Fibroblast of peridontal ligament (primary cell): ENCODE data around the gene PGGHG.
"Not testable (repeated sequence)": the region's sequence is repeated elsewhere in the genome, so short reads cannot be mapped to it uniquely, and the experiment has no call there.

ENCODE experiments used
- DNase-seq: peaks from one replicate; pipeline ENCODE4 v3.0.0-alpha.2; 2010; ENCODE audit errors: extremely low read depth

The PGGHG gene

DNA sequence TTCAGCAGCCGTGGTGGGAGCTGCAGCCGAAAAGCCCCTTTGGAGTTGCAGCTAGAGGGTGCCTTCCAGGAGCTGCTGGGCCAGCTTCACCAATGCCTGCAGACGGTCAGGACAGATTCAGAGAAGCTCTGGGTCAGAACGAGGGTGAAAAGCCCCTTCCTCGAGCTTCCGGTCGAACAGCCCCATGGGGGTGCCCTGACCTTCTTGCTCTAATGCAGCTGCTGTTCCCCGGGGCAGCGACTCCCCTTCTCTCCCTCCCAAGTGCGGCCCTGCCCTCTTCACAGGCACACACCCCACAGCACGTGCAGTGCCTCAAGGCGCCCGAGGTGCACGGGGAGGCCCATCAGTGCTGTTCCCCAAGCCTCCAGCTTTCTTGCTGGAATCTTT is 41.4 kb downstream of the PGGHG start:
- DNase-seq, result no peak

- no peak for DNase-seq
Measured at GRCh38 chr11:330694-331357, 41.9 kb downstream of the PGGHG start.

GRCh38 chr11:331358-332060 is 42.6 kb downstream of the PGGHG start:
- no peak for DNase-seq

DNA sequence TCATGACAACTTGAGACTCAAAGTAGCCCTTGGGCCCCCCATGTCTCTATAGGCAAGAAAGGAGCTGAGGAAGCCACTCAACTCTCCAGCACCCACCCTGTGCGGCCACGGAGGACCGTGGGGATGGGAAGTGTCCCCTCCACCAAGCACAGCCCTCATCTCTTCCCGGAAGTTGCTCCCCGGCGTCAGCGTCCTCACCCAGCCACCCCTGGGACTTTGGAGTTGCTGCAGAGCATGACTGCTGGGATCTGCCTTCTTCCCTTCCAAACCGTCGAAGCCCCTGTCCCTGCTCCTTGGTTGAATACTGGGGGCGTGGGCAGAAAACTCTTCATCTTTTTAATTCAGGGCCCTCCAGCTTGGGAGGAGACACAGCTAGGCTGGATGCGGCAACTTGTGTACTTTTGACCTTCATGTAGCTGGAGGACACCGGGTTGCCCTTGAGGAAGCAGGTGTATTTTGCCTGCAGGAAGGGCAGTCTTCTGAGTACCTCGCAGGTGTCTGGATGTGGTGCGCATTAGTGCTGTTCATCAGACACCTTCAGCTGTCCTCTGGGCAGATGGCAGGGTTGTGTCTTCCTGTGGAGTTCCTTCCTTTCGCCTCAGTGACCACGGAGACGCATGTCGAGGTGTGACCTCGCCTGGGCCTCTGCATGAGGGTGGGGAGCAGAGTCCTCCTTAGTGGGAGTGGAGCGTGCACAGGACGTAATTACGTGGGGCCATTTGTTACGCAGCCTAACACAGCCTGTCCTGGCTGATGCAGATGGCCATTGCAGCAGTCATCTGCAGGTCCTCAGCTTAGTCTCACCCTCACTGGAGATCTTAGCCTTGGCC is 43.9 kb downstream of the PGGHG start:
- DNase-seq, result no peak

DNA sequence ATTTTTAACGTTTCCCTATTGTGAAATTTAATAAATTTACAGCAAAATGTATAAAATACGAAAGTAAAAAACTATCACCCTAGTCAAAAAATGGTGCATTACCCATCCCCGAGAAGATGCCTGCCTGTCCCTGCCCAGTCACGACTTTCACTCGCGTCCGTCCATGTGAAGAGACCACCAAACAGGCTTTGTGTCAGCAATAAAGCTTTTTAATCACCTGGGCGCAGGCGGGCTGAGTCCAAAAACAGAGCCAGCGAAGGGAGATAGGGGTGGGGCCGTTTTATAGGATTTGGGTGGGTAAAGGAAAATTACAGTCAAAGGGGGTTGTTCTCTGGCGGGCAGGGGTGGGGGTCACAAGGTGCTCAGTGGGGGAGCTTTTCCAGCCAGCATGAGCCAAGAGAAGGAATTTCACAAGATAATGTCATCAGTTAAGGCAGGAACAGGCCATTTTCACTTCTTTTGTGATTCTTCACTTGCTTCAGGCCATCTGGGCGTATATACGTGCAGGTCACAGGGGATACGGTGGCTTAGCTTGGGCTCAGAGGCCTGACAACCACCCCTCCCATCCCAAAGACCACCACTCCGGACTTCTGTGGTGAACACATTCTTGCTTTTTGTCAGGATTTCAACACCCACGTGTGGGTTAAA is 44.8 kb downstream of the PGGHG start:
- not testable (repeated sequence) for DNase-seq

DNA sequence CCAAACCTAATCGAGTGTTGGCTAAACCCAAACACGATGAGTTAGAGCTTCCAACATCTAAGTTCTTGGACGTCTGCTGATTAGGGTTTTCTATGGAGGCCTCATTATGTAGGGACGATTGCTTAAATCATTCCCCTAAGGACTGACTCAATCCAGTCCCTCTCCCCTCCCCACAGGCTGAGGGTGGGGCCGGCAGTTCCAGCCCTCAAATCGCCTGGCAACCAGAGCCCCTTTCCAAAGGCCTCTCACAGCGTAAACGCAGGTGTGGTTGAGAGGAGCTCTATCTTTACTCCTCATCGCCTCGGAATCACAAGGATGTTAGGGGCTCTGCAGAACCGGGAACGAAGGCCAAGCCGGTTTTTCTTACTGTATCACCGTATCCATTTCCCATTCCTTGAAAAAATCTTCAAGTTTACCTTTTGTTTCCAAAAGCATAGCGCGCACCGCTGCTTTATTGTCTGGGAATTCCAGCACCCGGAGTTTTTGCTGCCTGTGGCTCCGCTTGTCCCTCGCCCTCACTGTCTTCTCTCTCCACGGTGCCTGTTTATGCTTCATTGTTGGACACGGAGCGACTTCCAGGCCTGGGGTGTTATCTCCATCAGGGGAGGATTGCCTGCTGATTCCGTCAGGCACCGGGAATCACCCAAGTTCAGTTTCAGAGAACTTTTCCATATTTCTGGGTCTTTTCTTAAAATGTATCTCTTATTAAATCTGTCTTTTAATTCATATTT is 45.5 kb downstream of the PGGHG start:
- DNase-seq, result peak; percentile 55

DNA sequence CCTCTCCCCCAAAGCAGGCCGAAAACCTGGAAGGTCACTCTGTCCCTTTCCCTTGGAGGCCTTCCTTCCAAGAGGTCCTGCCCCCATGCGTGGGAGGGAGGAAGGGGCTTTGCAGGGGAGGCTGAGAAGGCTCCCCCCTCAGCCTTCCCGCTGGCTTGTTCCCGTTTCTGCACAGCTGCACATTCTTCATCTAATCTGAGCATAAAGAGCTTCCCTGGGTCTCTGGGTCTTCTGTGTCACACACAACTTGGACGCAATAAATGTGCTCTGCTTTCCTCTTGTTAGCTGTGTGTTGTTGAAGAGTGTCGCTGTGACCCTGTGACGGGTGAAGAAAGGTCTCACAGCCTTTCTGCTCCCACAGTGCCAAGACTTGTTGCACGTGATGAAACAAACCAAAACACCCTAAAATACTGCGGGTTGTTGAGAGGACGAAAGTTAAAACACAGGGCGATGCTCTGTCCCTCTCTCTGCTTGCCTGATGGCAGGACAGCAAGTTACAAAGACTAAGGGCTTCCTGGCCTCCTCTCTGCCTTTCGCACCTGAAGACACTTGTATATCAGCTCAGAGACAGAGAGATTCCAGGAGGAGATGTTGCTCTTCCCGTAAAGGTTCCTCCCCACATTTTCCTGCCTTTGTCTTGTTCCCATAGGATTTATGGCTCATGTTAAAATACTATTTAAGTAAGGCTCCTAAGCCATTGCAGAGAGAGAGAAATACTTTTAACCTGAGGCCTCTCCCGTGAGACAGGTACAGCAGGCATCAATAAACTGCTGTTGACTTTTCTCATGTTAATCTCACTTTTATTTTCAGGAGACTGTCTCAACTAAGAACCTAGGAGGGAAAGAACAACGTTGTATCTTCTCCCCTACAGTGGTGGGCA is 47.1 kb downstream of the PGGHG start:
- DNase-seq, result no peak

- no peak for DNase-seq
Measured at GRCh38 chr11:336659-337198, 47.8 kb downstream of the PGGHG start.

DNA sequence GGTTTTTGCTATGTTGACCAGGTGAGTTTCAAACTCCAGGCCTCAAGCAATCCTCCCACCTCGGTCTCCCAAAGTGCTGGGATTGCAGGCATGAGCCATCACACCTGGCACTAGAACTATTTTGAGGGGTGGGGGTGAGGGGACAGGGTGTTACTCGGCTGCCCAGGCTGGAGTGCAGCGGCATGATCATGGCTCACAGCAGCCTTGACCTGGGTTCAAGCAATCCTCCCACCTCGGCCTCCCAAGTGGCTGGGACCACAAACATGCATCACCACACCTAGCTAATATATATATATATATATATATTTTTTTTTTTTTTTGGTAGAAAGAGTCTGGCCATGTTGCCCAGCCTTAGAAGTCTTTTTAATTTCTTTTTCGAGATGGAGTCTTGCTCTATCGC is 48.8 kb downstream of the PGGHG start:
- no peak for DNase-seq

- no peak for DNase-seq
Measured at GRCh38 chr11:339963-340362, 51.0 kb downstream of the PGGHG start.

- no peak for DNase-seq
Measured at GRCh38 chr11:340539-341512, 51.9 kb downstream of the PGGHG start.

DNA sequence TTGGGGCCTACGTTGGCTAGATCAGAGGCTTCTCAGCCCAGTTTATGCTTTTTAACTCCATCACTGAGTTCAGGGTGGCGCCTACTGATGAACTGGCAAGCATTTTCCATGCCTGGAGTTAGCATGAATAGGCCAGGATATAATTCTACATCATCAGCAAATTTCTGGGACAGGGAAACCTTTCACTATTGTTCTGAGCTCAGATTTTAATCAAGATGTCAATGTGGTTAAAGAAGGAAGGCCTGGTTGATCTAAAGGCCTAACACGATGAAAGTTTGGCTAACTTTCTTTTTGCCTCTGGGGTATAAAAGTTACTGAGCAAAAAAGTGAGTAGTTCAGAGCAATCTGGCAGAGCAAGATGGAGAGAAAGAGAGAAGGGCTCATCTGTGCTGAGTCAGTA is 53.4 kb downstream of the PGGHG start:
- peak; percentile 41 for DNase-seq

DNA sequence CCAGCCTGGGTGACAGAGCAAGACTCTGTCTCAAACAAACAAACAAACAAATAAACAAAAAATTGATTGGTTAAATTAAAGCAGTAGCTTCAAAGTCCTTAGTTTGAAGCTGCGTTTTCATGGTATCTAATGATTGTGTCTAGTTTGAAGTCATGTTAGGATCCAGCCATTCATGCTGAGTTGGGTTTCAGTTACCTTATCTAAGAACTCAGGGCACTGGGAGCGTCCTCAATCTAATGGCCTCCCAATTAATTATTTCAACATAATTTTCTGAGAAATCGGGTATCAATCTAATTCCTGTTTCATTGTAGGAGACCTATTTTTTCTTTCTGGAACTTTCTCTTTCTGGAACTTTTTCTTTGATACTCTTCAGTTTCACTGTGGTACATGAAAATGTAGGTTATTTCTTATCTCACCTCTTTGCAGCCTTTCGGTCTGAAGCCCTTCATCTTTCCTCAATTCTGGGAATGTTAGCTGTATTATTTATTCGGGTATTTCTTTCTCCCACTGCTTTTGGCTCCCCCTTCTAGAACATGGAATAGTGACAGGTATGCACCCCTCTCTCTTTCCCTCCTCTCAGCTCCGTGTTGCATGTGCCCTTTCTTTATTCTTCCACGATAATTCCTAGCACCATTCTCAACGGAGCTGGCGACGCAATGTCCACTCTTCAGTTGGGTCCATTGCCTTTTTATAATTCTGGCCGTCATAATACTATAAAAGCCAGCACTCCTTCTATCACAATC is 56.1 kb downstream of the PGGHG start:
- no peak for DNase-seq
